ENCODE results near the gene SLC1A1.
A peak's percentile ranks its signal among the peaks of the same experiment; 100 is the strongest.
"Not testable (repeated sequence)": the region's sequence is repeated elsewhere in the genome, so short reads cannot be mapped to it uniquely, and the experiment has no call there.

The SLC1A1 gene

GRCh38 chr9:4603830-4604229 lies 113.6 kb downstream of the SLC1A1 start:
- no peak for TF ChIP-seq CTCF (IDR thresholded peaks at IDR 0.05; ENCODE audit: poor library complexity, severe bottlenecking)
- DNase-seq (ENCODE audit: low spot score), result no peak

DNA sequence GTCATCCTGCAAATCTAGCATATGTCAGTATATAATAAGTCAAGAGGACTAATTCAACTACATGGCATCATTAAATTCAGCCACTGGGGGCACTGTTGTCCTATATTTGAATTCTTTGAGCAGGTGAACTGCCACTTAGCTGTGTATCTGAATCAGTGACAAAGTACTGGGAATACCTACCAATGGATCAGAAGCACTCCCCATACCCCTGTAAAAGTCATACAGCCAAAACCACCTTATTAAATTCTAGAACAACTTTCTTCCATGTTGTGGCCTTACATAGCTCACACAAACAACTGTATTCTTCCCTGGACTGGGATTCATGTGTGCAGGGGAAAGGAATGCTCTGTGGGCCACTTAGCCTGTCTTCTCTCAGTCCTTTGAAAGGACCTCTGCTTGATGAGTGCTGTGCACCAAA lies 114.4 kb downstream of the SLC1A1 start:
- DNase-seq (ENCODE audit: low spot score) (no peak), ATAC-seq (ENCODE audit: low read depth) (peak; percentile 78)
- peak; percentile 81 for TF ChIP-seq CTCF (IDR thresholded peaks at IDR 0.05; ENCODE audit: poor library complexity, severe bottlenecking)
- Histone ChIP-seq H3K4me1 (ENCODE audit: insufficient read depth, poor library complexity, severe bottlenecking) (no peaks in the 10 kb centered on the region), H3K4me3 (ENCODE audit: severe bottlenecking) (no peak overlapping the region), H3K27me3 (ENCODE audit: insufficient read depth, poor library complexity, severe bottlenecking) (no peaks in the 10 kb centered on the region), H3K9me3 (ENCODE audit: severe bottlenecking) (no peaks in the 10 kb centered on the region), H3K36me3 (ENCODE audit: low read depth) (no peaks in the 10 kb centered on the region), H3K27ac (ENCODE audit: poor library complexity, severe bottlenecking) (no peak overlapping the region)

More at GRCh38 chr9:4603830-4604229, 113.6 kb downstream of the SLC1A1 start:
- no peak for ATAC-seq (ENCODE audit: low read depth)
- Histone ChIP-seq H3K4me3 (ENCODE audit: severe bottlenecking) (no peak overlapping the region), H3K36me3 (ENCODE audit: low read depth) (no peaks in the 10 kb centered on the region), H3K27ac (ENCODE audit: poor library complexity, severe bottlenecking) (no peak overlapping the region), H3K4me1 (ENCODE audit: insufficient read depth, poor library complexity, severe bottlenecking) (no peaks in the 10 kb centered on the region), H3K27me3 (ENCODE audit: insufficient read depth, poor library complexity, severe bottlenecking) (no peaks in the 10 kb centered on the region), H3K9me3 (ENCODE audit: severe bottlenecking) (no peaks in the 10 kb centered on the region)

DNA sequence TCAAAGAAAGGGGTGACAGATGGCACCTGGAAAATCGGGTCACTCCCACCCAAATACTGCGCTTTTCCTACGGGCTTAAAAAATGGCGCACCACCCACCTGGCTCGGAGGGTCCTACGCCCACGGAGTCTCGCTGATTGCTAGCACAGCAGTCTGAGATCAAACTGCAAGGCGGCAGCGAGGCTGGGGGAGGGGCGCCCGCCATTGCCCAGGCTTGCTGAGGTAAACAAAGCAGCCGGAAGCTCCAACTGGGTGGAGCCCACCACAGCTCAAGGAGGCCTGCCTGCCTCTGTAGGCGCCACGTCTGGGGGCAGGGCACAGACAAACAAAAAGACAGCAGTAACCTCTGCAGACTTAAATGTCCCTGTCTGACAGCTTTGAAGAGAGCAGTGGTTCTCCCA lies 115.8 kb downstream of the SLC1A1 start:
- not testable (repeated sequence) for H3K4me3 ChIP-seq (ENCODE audit: severe bottlenecking); DNase-seq (ENCODE audit: low spot score); ATAC-seq (ENCODE audit: low read depth)

DNA sequence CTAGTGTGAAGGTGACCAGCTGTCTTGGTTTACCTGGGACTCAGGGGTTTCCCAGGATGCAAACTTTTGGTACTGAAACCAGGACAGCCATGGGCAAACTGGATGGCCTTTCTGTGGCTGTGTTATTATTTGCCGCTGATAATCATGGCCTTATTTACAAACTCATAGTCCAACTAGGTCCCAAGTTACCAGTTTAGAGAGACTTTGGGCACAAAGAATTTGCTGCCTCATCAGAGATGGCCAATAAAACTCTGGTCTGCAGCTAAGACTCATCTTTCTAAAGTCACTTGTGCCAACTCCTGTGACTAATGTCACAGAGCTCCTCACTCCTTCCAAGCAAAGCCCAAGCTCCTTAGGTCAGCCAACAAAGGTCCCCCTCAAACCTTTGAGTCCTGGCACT lies 124.4 kb downstream of the SLC1A1 start:
- no peak overlapping the region for H3K27ac ChIP-seq (ENCODE audit: poor library complexity, severe bottlenecking)
- no peak overlapping the region for H3K4me3 ChIP-seq (ENCODE audit: severe bottlenecking)
- no peaks in the 10 kb centered on the region for H3K27me3 ChIP-seq (ENCODE audit: insufficient read depth, poor library complexity, severe bottlenecking)
- no peak for TF ChIP-seq CTCF (IDR thresholded peaks at IDR 0.05; ENCODE audit: poor library complexity, severe bottlenecking)
- no peaks in the 10 kb centered on the region for H3K9me3 ChIP-seq (ENCODE audit: severe bottlenecking)
- ATAC-seq (ENCODE audit: low read depth), result no peak
- DNase-seq (ENCODE audit: low spot score), result no peak
- no peaks in the 10 kb centered on the region for H3K36me3 ChIP-seq (ENCODE audit: low read depth)
- H3K4me1 ChIP-seq (ENCODE audit: insufficient read depth, poor library complexity, severe bottlenecking), result no peaks in the 10 kb centered on the region

More for the DNA sequence above, 115.8 kb downstream of the SLC1A1 start:
- not testable (repeated sequence) for H3K27me3 ChIP-seq (ENCODE audit: insufficient read depth, poor library complexity, severe bottlenecking); H3K4me1 ChIP-seq (ENCODE audit: insufficient read depth, poor library complexity, severe bottlenecking); H3K36me3 ChIP-seq (ENCODE audit: low read depth); H3K27ac ChIP-seq (ENCODE audit: poor library complexity, severe bottlenecking); H3K9me3 ChIP-seq (ENCODE audit: severe bottlenecking)

- TF ChIP-seq CTCF (IDR thresholded peaks at IDR 0.05; ENCODE audit: poor library complexity, severe bottlenecking), result no peak
- H3K9me3 ChIP-seq (ENCODE audit: severe bottlenecking), result no peaks in the 10 kb centered on the region
- no peak overlapping the region for H3K4me3 ChIP-seq (ENCODE audit: severe bottlenecking)
- no peaks in the 10 kb centered on the region for H3K27me3 ChIP-seq (ENCODE audit: insufficient read depth, poor library complexity, severe bottlenecking)
- H3K36me3 ChIP-seq (ENCODE audit: low read depth), result no peaks in the 10 kb centered on the region
- H3K4me1 ChIP-seq (ENCODE audit: insufficient read depth, poor library complexity, severe bottlenecking), result no peaks in the 10 kb centered on the region
- DNase-seq (ENCODE audit: low spot score), result no peak
- no peak overlapping the region for H3K27ac ChIP-seq (ENCODE audit: poor library complexity, severe bottlenecking)
- ATAC-seq (ENCODE audit: low read depth), result no peak
Observed at GRCh38 chr9:4615251-4615650, 125.0 kb downstream of the SLC1A1 start.
